Gastroesophageal sphincter (tissue), 3 donors: Measurements from ENCODE around the gene MX2.

ENCODE experiments used
- CTCF ChIP-seq, 4 experiments: fragments of 200-600 bp in 2 of 4; fragments of 450-650 bp in 2 of 4; sonication (generic) in 1 of 4; IDR thresholded peaks; one replicate each; pipeline ENCODE4 v1.5.1; 2017 to 2019; ENCODE audit warnings: antibody characterized with exemption in 4 of 4, mild to moderate bottlenecking in 2 of 4, moderate library complexity in 2 of 4
- POLR2A ChIP-seq, 2 donors: fragments of 450-650 bp; IDR thresholded peaks; one replicate each; pipeline ENCODE4 v1.6.1; 2017; ENCODE audit warnings: antibody characterized with exemption in 2 of 2, mild to moderate bottlenecking in 2 of 2, moderate library complexity in 1 of 2
- POLR2AphosphoS5 ChIP-seq: sonication (generic); formaldehyde crosslinking; IDR thresholded peaks from one replicate; pipeline ENCODE4 v1.6.1; 2017; ENCODE audit warnings: antibody characterized with exemption

- TF ChIP-seq CTCF (IDR thresholded peaks at IDR 0.05), result peak in 1 of 4 experiments; percentile 8
- TF ChIP-seq POLR2A (IDR thresholded peaks at IDR 0.05), result peak; percentile 68 to 72
- TF ChIP-seq POLR2AphosphoS5, result peak; percentile 79
Measured at GRCh38 chr21:41425954-41426675, 64.3 kb downstream of the MX2 start, which contains the start of gene MX1.
